Adipocyte (in vitro differentiated cells): Measurements from ENCODE around the gene MRPL27.
A peak's percentile ranks its signal among the peaks of the same experiment; 100 is the strongest.

Source experiments
- DNase-seq: peaks from one replicate; pipeline ENCODE4 v3.0.0-alpha.2; 2015; ENCODE audit warnings: low read depth
- H3K27me3 ChIP-seq: replicated peaks from 2 replicates; pipeline ENCODE4 v1.7.0; 2013; ENCODE audit warnings: mild to moderate bottlenecking, low read length, moderate library complexity; ENCODE audit not compliant: control insufficient read depth, insufficient read depth
- H3K36me3 ChIP-seq: 2 replicates; pipeline ENCODE4 v1.7.0; 2013; ENCODE audit warnings: low read length, mild to moderate bottlenecking, moderate library complexity; ENCODE audit not compliant: control insufficient read depth, insufficient read depth, severe bottlenecking
- H3K4me1 ChIP-seq: 2 replicates; pipeline ENCODE4 v1.7.0; 2013; ENCODE audit warnings: mild to moderate bottlenecking, low read length, moderate library complexity; ENCODE audit not compliant: control insufficient read depth, insufficient read depth
- H3K4me3 ChIP-seq: 2 replicates; pipeline ENCODE4 v1.7.0; 2013; ENCODE audit warnings: mild to moderate bottlenecking, low read length, moderate library complexity
- H3K9ac ChIP-seq: 2 replicates; pipeline ENCODE4 v1.7.0; 2013; ENCODE audit warnings: mild to moderate bottlenecking, low read length, moderate library complexity
- H3K9me3 ChIP-seq: 2 replicates; pipeline ENCODE4 v1.7.0; 2013; ENCODE audit warnings: mild to moderate bottlenecking, low read length, moderate library complexity; ENCODE audit not compliant: control insufficient read depth

The MRPL27 gene

GRCh38 chr17:50381920-50382319, 8.9 kb upstream of the MRPL27 start:
- H3K36me3 ChIP-seq, result peaks cover 66% of the 10 kb centered on the region
- no peaks in the 10 kb centered on the region for H3K9me3 ChIP-seq
- H3K4me1 ChIP-seq, result peaks cover 23% of the 10 kb centered on the region
- no peak for DNase-seq
- no peak overlapping the region for H3K4me3 ChIP-seq
- no peaks in the 10 kb centered on the region for H3K27me3 ChIP-seq
- no peak overlapping the region for H3K9ac ChIP-seq

GRCh38 chr17:50381260-50381815, 8.4 kb upstream of the MRPL27 start:
- no peaks in the 10 kb centered on the region for H3K27me3 ChIP-seq
- H3K4me1 ChIP-seq, result peaks cover 19% of the 10 kb centered on the region
- no peak for DNase-seq
- no peak overlapping the region for H3K4me3 ChIP-seq
- H3K36me3 ChIP-seq, result peaks cover 60% of the 10 kb centered on the region
- H3K9ac ChIP-seq, result no peak overlapping the region
- no peaks in the 10 kb centered on the region for H3K9me3 ChIP-seq

- Histone ChIP-seq H3K4me1 (peaks cover 11% of the 10 kb centered on the region), H3K36me3 (peaks cover 53% of the 10 kb centered on the region), H3K27me3 (no peaks in the 10 kb centered on the region), H3K9me3 (no peaks in the 10 kb centered on the region), H3K9ac (no peak overlapping the region), H3K4me3 (no peak overlapping the region)
- peak; percentile 11 for DNase-seq
Measured at GRCh38 chr17:50380369-50381259, 7.6 kb upstream of the MRPL27 start.

GRCh38 chr17:50379351-50380132, 6.6 kb upstream of the MRPL27 start:
- Histone ChIP-seq H3K27me3 (no peaks in the 10 kb centered on the region), H3K4me3 (no peak overlapping the region), H3K4me1 (peaks cover 8% of the 10 kb centered on the region), H3K9me3 (no peaks in the 10 kb centered on the region), H3K9ac (no peak overlapping the region), H3K36me3 (peaks cover 42% of the 10 kb centered on the region)
- no peak for DNase-seq

- H3K4me3 ChIP-seq, result no peak overlapping the region
- H3K27me3 ChIP-seq, result no peaks in the 10 kb centered on the region
- DNase-seq, result no peak
- H3K4me1 ChIP-seq, result peaks cover 12% of the 10 kb centered on the region
- no peaks in the 10 kb centered on the region for H3K9me3 ChIP-seq
- H3K36me3 ChIP-seq, result peaks cover 6% of the 10 kb centered on the region
- H3K9ac ChIP-seq, result no peak overlapping the region
Measured at GRCh38 chr17:50375858-50376538, 3.0 kb upstream of the MRPL27 start.

- Histone ChIP-seq H3K27me3 (no peaks in the 10 kb centered on the region), H3K9ac (peak overlapping the region; percentile 91), H3K9me3 (no peaks in the 10 kb centered on the region), H3K4me3 (peak overlapping the region; percentile 93), H3K4me1 (peaks cover 12% of the 10 kb centered on the region), H3K36me3 (peaks cover 18% of the 10 kb centered on the region)
- DNase-seq, result no peak
Measured at GRCh38 chr17:50373705-50374104, 721 bp upstream of the MRPL27 start.

GRCh38 chr17:50372222-50372757, 694 bp downstream of the MRPL27 start:
- Histone ChIP-seq H3K36me3 (peaks cover 32% of the 10 kb centered on the region), H3K4me1 (peaks cover 12% of the 10 kb centered on the region), H3K4me3 (peak overlapping the region; percentile 93), H3K9ac (peak overlapping the region; percentile 91), H3K27me3 (no peaks in the 10 kb centered on the region), H3K9me3 (no peaks in the 10 kb centered on the region)
- DNase-seq, result no peak

GRCh38 chr17:50371526-50371925, 1.5 kb downstream of the MRPL27 start:
- no peak for DNase-seq
- no peaks in the 10 kb centered on the region for H3K9me3 ChIP-seq
- H3K36me3 ChIP-seq, result peaks cover 40% of the 10 kb centered on the region
- no peak overlapping the region for H3K9ac ChIP-seq
- H3K27me3 ChIP-seq, result no peaks in the 10 kb centered on the region
- H3K4me1 ChIP-seq, result peaks cover 12% of the 10 kb centered on the region
- peak overlapping the region; percentile 93 for H3K4me3 ChIP-seq

- peaks cover 12% of the 10 kb centered on the region for H3K4me1 ChIP-seq
- no peak for DNase-seq
- H3K27me3 ChIP-seq, result no peaks in the 10 kb centered on the region
- H3K9me3 ChIP-seq, result no peaks in the 10 kb centered on the region
- H3K4me3 ChIP-seq, result no peak overlapping the region
- H3K36me3 ChIP-seq, result peaks cover 54% of the 10 kb centered on the region
- H3K9ac ChIP-seq, result no peak overlapping the region
Measured at GRCh38 chr17:50370052-50370451, 2.9 kb downstream of the MRPL27 start.

GRCh38 chr17:50367401-50367800, 5.6 kb downstream of the MRPL27 start:
- Histone ChIP-seq H3K4me3 (no peak overlapping the region), H3K9me3 (no peaks in the 10 kb centered on the region), H3K36me3 (peaks cover 54% of the 10 kb centered on the region), H3K9ac (no peak overlapping the region), H3K4me1 (peaks cover 15% of the 10 kb centered on the region), H3K27me3 (no peaks in the 10 kb centered on the region)
- no peak for DNase-seq
